GM21423 (cell line): ENCODE results near the gene USP37.

Source experiments
- ATAC-seq: cut with Tn5 transposase; IDR thresholded peaks from one replicate; pipeline ENCODE4 v1.9.1; 2021; ENCODE audit warnings: mild to moderate bottlenecking, moderate library complexity; ENCODE audit not compliant: unreplicated experiment

The USP37 gene, protein sequence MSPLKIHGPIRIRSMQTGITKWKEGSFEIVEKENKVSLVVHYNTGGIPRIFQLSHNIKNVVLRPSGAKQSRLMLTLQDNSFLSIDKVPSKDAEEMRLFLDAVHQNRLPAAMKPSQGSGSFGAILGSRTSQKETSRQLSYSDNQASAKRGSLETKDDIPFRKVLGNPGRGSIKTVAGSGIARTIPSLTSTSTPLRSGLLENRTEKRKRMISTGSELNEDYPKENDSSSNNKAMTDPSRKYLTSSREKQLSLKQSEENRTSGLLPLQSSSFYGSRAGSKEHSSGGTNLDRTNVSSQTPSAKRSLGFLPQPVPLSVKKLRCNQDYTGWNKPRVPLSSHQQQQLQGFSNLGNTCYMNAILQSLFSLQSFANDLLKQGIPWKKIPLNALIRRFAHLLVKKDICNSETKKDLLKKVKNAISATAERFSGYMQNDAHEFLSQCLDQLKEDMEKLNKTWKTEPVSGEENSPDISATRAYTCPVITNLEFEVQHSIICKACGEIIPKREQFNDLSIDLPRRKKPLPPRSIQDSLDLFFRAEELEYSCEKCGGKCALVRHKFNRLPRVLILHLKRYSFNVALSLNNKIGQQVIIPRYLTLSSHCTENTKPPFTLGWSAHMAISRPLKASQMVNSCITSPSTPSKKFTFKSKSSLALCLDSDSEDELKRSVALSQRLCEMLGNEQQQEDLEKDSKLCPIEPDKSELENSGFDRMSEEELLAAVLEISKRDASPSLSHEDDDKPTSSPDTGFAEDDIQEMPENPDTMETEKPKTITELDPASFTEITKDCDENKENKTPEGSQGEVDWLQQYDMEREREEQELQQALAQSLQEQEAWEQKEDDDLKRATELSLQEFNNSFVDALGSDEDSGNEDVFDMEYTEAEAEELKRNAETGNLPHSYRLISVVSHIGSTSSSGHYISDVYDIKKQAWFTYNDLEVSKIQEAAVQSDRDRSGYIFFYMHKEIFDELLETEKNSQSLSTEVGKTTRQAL

DNA sequence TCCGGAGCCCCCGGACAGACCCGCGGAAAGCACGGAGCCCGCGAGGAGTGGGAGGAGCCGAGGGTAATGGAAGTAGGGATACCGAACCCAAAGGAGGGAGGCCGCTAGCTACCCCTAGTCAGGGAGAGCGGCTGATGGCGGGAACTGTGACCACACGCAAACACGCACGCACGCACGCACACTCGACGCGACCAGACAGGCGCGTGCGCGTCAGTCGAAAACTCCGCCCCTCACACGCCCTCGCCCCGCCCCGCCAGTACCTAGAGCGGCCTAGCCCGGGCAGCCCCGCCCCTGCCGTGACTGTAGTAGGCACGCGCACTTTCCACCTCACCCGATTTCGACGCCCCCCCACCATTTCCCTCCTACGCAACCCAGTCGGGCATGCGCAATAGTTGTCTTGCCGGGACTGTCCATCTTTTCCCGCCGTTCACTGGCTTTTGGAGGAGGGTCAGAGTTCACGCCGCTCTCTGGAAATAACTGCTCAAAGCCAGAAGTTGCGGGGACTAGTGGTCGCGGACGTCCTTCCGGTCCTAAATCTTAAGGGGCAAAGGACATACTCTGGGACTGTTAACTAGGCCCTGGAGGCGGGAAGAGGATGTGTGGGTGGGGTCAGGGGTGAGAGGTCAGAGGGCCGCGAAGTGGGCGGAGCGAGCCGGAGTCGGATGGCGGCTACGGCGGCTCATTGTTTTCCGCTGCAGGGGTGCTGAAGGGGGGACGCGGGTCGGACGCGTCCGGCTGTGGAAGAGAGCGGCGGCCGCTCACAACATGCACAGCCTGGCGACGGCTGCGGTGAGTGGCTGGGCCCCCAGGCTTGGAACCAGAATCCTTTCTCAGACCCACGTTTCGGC, at the start of gene USP37, which contains the start of gene CNOT9:
Gene USP37 (minus strand): TSS at position 162 of the 848 bp plus-strand sequence. CDS start 9,698 bp downstream, outside the sequence.
Gene CNOT9 (plus strand): TSS at position 650 of the 848 bp plus-strand sequence. CDS start 116 bp downstream, at position 766.
- peak; percentile 79 for ATAC-seq

DNA sequence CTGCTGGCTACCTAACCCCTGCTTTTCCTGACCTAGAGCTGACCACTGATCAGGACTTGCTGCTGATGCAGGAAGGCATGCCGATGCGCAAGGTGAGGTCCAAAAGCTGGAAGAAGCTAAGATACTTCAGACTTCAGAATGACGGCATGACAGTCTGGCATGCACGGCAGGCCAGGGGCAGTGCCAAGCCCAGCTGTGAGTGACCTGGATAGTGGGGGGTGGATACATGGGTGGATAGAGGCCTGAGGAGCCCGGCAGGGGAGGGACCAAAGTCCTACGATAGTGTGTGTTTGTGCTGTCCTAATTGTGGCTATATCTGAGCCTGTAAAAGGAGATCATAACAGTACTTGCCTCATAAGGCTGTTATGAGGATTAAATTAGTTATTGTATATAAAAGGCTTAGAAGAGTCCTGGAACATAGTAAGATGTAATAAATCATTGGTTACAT, 47.7 kb upstream of the USP37 start:
- ATAC-seq = no peak

DNA sequence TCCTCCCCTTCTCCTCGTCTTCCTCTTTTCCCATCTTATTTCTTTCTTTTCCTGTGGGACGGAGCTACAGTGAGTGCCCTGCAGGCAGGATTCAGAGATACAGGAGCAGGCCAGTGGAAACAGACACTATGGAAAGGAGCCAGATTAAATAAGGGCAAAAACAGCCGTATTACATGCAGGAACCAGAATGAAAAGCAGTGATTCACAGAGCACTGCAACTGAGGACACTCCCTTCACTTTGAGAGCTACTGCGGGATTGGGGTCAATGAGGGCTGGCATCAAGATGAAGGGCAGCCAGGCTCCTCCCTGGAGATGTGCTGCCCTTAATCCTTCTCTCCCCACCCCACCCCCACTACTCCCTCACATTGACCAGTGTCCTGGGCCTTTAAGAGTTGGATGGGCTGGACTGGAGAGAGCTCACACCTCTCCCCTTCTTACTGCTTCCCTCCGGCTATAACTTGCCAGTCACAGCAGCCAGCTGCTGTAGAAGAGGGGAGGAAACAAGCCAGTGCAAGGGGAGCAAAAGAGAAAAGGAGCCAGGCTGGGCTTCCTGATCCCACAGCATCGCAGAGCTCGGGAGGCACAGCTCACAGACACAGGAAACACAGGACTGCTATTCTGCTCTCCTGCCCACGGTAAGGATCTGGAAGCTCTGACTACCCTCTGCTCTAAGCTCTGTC, 39.4 kb upstream of the USP37 start, which contains the start of gene PLCD4:
Gene PLCD4 (plus strand): TSS at position 464 of the 680 bp plus-strand sequence. CDS start 7,841 bp downstream, outside the sequence.
- no peak for ATAC-seq

- ATAC-seq = no peak
Measured at GRCh38 chr2:218605432-218605831, 37.3 kb upstream of the USP37 start.

DNA sequence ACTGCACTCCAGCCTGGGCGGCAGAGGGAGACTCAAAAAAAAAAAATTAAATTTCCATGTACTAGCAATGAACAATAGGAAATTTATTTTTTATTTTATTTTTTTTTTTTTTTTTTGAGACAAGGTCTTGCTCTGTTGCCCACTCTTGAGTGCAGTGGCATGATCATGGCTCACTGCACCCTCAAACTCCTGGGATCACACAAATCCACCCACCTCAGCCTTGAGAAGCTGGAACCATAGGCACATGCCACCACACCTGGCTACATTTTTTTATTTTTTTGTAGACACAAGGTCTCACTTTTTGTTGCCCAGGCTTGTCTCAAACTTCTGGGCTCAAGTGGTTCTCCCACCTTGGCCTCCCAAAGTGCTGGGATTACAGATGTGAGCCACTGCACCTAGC, 17.4 kb upstream of the USP37 start:
- no peak for ATAC-seq

GRCh38 chr2:218583983-218584850, 16.1 kb upstream of the USP37 start:
- no peak for ATAC-seq

DNA sequence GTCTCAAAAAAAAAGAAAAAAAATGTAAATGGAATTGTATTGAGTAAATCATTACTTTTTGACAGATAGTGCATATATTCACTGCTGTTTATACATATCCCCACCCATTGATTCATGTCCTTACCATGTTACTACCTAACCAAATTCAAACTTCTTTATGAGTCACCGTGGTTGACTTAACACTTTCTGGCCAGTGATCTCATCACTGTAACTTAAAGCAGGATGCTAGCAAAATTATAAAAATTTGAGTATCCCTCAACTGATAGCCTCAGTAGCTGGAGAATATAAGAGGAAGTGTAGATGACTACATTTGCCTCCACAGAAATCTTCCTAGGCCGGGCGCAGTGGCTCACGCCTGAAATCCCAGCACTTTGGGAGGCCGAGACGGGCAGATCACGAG, 13.9 kb upstream of the USP37 start:
- ATAC-seq = peak; percentile 85

GRCh38 chr2:218578272-218578877, 10.2 kb upstream of the USP37 start:
- ATAC-seq = no peak

DNA sequence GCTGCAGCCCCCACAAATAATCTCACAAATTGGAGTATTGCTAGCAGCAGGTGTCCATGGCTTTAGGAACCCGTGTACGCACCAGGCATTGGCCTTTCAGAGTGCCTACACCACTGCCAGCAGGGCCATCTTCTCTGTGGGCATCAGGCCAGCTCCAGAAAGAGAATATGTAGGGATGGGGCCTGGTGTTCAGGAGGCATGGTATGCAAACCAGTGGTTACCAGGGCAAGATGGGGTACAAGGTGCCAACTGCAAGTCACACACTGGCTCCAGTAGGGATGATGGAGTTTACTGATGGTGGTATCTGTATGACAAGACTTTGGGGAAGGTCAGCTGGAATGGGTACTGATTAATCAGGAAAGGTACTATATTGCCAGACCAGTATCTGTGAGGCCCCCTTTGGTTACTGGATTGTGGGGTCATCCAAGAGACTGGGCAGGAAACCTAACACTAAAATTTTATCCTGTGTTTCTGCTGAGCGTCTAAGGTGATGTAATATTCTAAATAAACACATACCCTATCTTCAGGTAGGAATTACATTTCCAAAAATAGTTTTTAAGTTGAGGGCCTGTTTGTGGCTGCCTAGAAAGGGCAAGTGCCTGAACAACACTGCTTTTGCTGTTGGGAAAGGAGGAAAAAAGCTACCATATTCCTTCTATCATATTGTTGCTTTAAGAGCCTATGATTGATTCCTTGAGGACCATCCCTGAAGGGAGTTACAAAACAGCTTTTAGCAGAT, 9.5 kb upstream of the USP37 start:
- ATAC-seq = no peak

DNA sequence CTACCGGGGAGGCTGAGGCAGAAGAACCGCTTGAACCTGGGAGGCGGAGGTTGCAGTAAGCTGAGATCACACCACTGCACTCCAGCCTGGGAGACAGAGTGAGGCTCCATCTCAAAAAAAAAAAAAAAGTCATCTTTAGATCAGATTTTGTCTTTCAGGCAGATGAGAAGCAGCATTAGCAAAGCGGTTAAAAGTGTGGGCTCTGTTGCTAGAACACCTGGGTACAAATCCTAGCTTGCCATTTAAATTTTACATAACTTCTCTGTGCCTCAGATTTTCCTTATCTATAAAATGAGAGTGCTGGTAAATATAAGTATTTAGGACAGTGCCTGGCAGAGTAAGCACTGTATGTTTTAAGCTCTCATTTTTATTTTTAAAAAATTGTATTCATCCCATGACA, 8.7 kb upstream of the USP37 start:
- ATAC-seq = no peak

- no peak for ATAC-seq
Measured at GRCh38 chr2:218570850-218571249, 2.7 kb upstream of the USP37 start.

- ATAC-seq = no peak
Measured at GRCh38 chr2:218569661-218570500, 1.7 kb upstream of the USP37 start.

DNA sequence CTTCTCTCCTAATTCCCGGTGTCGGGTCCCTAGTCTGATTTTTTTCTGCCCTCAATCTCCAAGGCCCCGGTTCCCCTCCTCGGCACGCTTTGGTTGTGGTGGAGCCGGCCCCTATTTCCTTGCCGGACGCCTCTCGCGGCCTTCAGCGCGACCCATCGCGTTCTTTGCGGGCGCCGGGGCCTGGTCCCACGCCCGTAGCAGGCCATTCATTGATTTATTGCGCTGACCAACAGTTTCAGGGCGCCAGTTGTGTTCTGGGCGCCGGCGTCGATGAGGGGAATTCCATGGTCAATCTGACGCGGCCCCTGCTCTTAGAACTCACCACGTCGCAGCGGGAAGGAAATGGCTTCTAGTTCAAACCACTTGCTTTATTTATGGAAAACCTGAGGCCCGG, 884 bp upstream of the USP37 start:
- peak; percentile 33 for ATAC-seq

- ATAC-seq = peak; percentile 36
Measured at GRCh38 chr2:218567797-218568189, 358 bp downstream of the USP37 start.

- ATAC-seq = no peak
Measured at GRCh38 chr2:218566296-218566695, 1.9 kb downstream of the USP37 start.

GRCh38 chr2:218564056-218564455, 4.1 kb downstream of the USP37 start:
- no peak for ATAC-seq

DNA sequence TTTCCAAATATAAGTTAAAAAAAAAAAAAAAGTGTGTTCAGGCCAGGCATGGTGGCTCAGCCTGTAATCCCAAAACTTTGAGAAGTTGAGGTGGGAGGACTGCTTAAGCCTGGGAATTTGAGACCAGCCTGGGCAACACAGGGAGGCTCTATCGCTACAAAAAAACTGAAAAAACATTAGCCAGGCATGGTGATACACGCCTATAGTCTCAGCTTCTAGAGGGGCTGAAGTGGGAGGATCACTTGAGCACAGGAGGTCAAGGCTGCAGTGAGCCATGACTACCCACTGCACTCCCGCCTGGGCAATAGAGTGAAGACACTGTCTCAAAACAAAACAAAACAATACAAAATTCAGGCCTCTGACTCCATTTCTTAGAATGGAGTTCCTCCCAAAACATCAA, 9.2 kb downstream of the USP37 start:
- no peak for ATAC-seq
